ENCODE measurements around the gene FBXL16. TPM values are rescaled to one million over a fixed set of nuclear protein-coding genes. Genes with fewer than 3 reads are reported as not detected.

Gene FBXL16
- total and polyA plus RNA-seq, 2 experiments from 2014 or later: 8.9 to 12.6 TPM

- Mint-ChIP-seq H3K36me3 (ENCODE audit: low read depth) (peaks cover 10% of the 10 kb centered on the region), H3K4me3 (peak overlapping the region; percentile 87), H3K4me1 (no peaks in the 10 kb centered on the region; the same call in 1 of the 3 replicates), H3K9me3 (no peaks in the 10 kb centered on the region; the same call in 1 of the 3 replicates), H3K27ac (peak overlapping the region; percentile 82; the same call in 1 of the 2 replicates), H3K27me3 (ENCODE audit: insufficient read depth, low read depth, poor library complexity) (peaks cover 22% of the 10 kb centered on the region)
- H3K9me2 ChIP-seq (ENCODE audit: insufficient read depth): no peaks in the 10 kb centered on the region
- peak overlapping the region; percentile 95 for H3K4me3 ChIP-seq
- no peaks in the 10 kb centered on the region for H3K4me1 ChIP-seq (ENCODE audit: insufficient read depth)
- no peaks in the 10 kb centered on the region; the same call in 1 of the 2 replicates for H3K79me2 ChIP-seq (replicated peaks; ENCODE audit: insufficient read depth)
- no peak overlapping the region for H2AFZ ChIP-seq
- ATAC-seq (no peak), DNase-seq (ENCODE audit: low spot score) (no peak)
- H3K36me3 ChIP-seq (ENCODE audit: insufficient read depth): no peaks in the 10 kb centered on the region
- no peaks in the 10 kb centered on the region for H4K20me1 ChIP-seq (replicated peaks; ENCODE audit: insufficient read depth)
- peaks cover 37% of the 10 kb centered on the region for H3K27me3 ChIP-seq (ENCODE audit: insufficient read depth)
- TF ChIP-seq CTCF (conservative IDR thresholded peaks at IDR 0.05; ENCODE audit: low read depth in 2 of 2): no peak
- TF ChIP-seq JUNB (IDR thresholded peaks at IDR 0.05; ENCODE audit: unreplicated experiment): no peak
- no peak for TF ChIP-seq STAT1 (IDR thresholded peaks at IDR 0.05; ENCODE audit: unreplicated experiment)
- no peak for TF ChIP-seq NANOG (IDR thresholded peaks at IDR 0.05; ENCODE audit: borderline replicate concordance)
- no peak for TF ChIP-seq REST (IDR thresholded peaks at IDR 0.05; ENCODE audit: unreplicated experiment)
- TF ChIP-seq ETS1 (IDR thresholded peaks at IDR 0.05): no peak
- no peak for TF ChIP-seq CREB1 (CRISPR knock-in tag; IDR thresholded peaks at IDR 0.05; ENCODE audit: low read depth)
- no peak for TF ChIP-seq ZNF462 (CRISPR knock-in tag; IDR thresholded peaks at IDR 0.05)
- TF ChIP-seq EZH2 (IDR thresholded peaks at IDR 0.05; ENCODE audit: low read depth, unreplicated experiment): no peak
- TF ChIP-seq ZNF331 (CRISPR knock-in tag; IDR thresholded peaks at IDR 0.05; ENCODE audit: low read depth): no peak
- TF ChIP-seq POLR2AphosphoS5 (IDR thresholded peaks at IDR 0.05; ENCODE audit: low read depth): no peak
- no peak for TF ChIP-seq EZH2phosphoT487 (IDR thresholded peaks at IDR 0.05; ENCODE audit: unreplicated experiment)
- no peak for TF ChIP-seq ZNF114 (CRISPR knock-in tag; IDR thresholded peaks at IDR 0.05)
- peak overlapping the region; percentile 99 for H3K4me2 ChIP-seq
- no peak overlapping the region for H3K27ac ChIP-seq (ENCODE audit: low read depth)
- 0 out of 2 replicates have a peak, but pooled peaks cover 3% of the 10 kb centered on the region for H3F3A ChIP-seq (replicated peaks; ENCODE audit: low read depth)
Measured at GRCh38 chr16:689175-689897, 16.3 kb downstream of the FBXL16 start.

Data from GM23338 (cell line).